ENCODE measurements around the gene SPNS1. TPM values are rescaled to one million over a fixed set of nuclear protein-coding genes. Genes with fewer than 3 reads are reported as not detected.

SPNS1 gene
- total RNA-seq, 4 donors from 2014 or later = 15.3 to 24.6 (median 18.9) TPM

DNA sequence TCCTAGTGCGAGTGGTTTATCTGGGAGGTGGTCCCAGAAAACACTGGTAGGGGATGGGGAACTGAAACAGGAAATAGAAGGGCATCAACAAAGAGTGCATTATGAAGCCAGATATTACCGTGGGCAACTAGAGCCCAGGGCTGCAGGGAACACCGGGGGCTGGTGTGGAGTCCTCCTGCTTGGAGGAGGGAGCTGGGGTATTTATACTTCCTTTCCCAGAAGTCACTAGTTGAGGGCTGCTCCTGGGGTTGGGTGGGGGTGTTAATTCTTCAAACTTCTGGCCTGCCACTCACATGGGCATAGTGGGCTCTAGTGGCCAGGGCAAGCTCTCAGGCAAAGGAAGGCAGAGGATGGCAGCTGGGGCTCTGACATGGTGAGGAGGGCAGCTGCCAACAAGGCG lies 25.0 kb downstream of the SPNS1 start:
- TF ChIP-seq, protein P1, sequence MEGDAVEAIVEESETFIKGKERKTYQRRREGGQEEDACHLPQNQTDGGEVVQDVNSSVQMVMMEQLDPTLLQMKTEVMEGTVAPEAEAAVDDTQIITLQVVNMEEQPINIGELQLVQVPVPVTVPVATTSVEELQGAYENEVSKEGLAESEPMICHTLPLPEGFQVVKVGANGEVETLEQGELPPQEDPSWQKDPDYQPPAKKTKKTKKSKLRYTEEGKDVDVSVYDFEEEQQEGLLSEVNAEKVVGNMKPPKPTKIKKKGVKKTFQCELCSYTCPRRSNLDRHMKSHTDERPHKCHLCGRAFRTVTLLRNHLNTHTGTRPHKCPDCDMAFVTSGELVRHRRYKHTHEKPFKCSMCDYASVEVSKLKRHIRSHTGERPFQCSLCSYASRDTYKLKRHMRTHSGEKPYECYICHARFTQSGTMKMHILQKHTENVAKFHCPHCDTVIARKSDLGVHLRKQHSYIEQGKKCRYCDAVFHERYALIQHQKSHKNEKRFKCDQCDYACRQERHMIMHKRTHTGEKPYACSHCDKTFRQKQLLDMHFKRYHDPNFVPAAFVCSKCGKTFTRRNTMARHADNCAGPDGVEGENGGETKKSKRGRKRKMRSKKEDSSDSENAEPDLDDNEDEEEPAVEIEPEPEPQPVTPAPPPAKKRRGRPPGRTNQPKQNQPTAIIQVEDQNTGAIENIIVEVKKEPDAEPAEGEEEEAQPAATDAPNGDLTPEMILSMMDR (IDR thresholded peaks at IDR 0.05; ENCODE audit: low read depth) = no peak

DNA sequence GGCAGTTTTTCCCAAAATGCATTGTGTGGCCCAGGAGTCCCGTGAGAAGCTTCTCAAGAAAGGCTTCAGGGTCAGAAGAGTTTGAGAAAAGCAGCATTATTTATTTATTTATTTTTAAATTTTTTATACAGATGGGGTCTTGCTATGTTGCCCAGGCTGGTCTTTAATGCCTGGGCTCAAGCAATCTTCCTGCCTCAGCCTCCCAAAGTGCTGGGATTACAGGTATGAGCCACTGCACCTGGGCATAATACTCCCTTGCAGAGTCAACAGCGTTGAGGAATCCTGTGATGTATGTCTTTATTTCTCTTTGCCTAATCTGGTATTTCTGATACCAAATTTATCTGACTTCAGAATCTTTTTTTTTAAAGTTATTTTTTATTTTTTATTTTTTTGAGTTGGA lies 25.4 kb downstream of the SPNS1 start:
- TF ChIP-seq, protein P1 (IDR thresholded peaks at IDR 0.05; ENCODE audit: low read depth) = no peak

DNA sequence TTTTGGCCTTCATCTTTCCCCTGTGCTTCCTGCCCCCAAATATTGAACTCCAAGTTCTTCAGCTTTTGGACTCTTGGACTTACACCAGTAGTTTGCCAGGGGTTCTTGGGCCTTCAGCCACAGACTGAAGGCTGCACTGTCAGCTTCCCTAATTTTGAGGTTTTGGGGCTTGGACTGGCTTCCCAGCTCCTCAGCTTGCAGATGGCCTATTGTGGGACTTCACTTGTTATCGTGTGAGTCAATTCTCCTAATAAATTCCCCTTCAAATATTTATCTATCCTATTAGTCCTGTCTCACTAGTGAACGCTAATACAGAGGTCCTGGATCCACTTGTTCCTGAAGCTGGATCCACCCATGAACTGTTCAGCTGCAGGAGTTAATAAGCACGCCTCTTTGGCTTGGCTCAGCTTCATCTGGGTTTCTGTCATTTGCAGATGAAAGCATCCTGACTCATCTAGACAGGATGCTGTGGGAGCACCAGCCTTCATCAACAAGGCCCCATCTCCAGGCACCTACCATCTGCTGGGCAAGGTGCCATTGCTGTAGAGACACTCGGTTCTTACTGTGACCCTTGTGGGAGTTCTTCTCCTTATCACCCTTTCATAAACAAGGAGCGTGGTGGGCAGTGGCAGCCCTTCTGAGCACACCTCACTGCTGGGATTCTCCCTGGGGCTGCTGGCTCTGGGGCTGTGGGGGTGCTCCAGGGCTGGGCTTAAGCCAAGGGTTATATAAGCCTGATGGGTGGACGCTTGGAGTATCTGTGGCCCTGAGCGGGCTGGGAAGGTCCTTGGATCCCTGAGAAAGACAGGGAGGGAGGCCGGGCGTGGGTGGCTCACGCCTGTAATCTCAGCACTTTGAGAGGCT lies 33.4 kb downstream of the SPNS1 start:
- TF ChIP-seq, protein P1 (IDR thresholded peaks at IDR 0.05; ENCODE audit: low read depth) = no peak

DNA sequence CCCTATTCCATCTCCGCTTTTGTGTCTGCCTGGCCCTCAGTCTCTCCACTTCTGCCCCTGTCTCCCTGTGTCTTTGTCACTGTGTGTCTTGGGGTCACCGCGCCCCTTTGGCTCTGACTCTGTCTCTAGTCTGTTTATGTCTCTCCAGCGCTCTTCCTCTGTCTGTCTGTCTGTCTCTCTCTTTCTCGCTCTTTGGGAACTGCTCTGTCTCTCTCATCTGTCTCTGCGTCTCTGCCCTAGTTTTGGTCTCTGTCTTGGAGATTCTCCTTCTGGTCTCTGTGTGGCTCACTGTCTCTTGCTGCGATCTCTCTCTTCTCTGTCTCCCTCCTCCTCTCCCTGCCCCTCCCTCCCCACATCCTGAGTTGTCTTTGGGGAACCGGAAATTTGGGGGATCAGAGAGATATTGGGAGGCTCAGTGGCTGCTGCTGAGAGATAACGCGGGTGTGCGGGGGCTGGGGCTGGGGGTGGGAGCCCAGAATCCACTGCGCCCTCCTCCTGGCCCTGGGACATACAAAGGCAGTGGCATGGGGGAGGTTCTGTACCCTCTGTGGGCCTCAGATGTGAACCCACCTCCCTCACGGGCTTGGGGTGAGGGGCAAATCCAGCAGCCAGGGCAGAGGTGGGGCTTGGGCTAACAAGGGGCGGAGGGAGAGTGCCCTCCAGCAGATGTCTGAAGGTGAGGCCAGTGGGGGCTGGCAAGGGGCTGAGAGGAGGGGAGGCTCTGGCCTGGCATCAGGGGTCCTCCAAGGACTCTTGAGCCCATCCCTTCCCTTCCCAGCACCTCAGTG lies 34.7 kb downstream of the SPNS1 start:
- TF ChIP-seq, protein P1 (IDR thresholded peaks at IDR 0.05; ENCODE audit: low read depth) = no peak

DNA sequence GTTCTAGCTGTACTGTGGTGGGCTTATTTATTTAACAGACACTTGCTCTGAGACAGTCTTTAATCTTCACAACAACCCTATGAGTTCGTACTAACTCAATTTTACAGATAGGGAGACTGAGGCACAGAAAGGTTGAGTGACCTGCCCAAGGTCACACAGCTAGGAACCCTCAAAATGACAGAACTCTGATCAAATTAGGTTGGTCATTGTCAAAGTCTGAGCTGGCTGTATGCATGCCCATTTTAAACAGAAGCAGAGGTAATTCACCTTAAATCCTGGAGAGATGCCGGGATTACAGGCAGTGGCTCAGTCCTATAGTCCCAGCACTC lies 35.2 kb downstream of the SPNS1 start:
- TF ChIP-seq, protein P1 (IDR thresholded peaks at IDR 0.05; ENCODE audit: low read depth) = no peak

DNA sequence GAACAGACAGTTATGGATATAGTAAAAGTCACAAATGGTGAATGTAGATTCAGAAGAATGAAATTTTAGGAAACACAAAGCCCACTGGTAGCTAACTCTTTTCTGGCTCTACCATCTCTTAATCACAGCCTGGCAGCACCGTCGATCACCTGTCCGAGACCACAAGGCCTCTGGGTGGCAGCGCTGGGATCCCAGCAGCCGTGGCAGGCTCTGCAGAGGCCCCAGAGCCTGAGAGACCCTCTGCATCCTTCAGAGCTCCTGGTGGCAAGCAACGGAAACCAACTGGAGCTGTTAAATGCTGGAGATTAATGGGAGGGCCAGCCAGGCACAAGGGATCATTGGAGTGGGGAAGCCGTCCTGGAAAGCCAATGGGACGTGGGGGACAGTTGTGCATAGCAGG lies 36.5 kb downstream of the SPNS1 start:
- TF ChIP-seq, protein P1 (IDR thresholded peaks at IDR 0.05; ENCODE audit: low read depth) = no peak

DNA sequence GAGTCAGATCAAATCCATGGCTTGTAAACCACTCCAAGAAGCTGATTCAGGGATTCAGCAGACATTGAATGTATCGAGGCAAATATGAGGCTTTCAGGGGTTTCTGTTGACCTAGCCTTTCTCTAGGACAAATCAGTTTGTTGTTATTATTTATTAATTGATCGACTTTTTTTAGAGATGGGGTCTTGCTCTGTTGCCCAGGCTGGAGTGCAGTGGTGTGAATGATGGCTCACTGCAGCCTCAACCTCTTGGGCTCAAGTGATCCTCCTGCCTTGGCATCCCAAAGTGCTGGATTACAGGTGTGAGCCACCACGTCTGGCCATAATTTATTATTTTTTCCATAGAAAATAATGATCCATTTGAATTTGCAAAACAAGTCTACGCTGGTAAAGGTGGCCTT lies 37.3 kb downstream of the SPNS1 start:
- TF ChIP-seq, protein P1 (IDR thresholded peaks at IDR 0.05; ENCODE audit: low read depth) = no peak

Measured in subcutaneous adipose tissue (tissue), 4 donors.